ENCODE measurements around the gene RGS16. TPM values are rescaled to one million over a fixed set of nuclear protein-coding genes. Genes with fewer than 3 reads are reported as not detected.
A peak's percentile ranks its signal among the peaks of the same experiment; 100 is the strongest.

The RGS16 gene
- total and polyA plus RNA-seq, 2 donors from 2014 or later, result 4.2 to 7.7 TPM

DNA sequence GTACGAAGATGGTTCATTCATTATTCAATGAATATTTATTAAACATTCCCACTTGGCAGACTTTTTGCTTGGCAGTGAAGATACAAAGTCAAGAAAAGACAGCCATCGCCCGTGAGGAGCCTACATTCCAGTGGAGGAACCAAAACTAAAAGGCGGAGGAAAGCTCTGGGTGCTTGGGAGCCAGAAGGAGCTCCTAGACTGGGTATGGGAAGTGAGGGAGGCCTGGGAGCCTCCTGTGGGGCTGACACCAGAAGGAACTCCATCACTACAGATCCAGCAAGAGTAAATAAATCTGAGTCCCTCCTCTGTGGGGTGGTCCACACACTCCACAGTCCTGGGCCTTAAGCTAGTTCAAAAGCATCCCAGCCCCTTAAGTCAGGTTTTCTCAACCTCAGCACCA is 30.0 kb downstream of the RGS16 start:
- DNase-seq, result no peak
- H3K36me3 ChIP-seq (ENCODE audit: control insufficient read depth in 2 of 3, insufficient read depth in 3 of 3, low read length in 3 of 3), result peaks cover 0 to 10% (median 9%) of the 10 kb centered on the region in 3 donors

DNA sequence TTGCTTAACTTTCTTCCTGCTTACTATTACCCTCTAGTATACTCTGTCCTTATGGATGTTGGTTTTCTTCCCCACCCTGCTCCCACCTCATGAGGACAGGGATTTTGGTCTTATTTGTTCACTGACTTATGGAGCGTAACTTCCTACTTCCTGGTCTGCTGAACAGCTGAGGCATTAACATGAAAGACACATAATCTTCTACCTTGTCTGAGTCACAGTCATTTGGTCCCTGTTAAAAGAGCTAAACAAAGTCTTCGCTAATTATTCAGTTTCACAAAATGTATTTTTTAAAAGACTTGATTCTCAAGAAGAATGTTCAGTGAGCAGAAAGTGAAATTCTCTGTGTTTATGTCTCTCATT is 33.6 kb downstream of the RGS16 start:
- no peak overlapping the region for H3K4me3 ChIP-seq (ENCODE audit: low read length in 3 of 3)
- peaks cover 0 to 3% (median 0%) of the 10 kb centered on the region in 3 donors for H3K4me1 ChIP-seq (ENCODE audit: control insufficient read depth in 2 of 3, insufficient read depth in 2 of 3, low read depth in 1 of 3, low read length in 3 of 3)
- intact Hi-C loops (cut with DNase I), result no loop called here
- DNase-seq (peak in 1 of 5 donors; percentile 16), FAIRE-seq (no peak)
- TF ChIP-seq, protein P1, sequence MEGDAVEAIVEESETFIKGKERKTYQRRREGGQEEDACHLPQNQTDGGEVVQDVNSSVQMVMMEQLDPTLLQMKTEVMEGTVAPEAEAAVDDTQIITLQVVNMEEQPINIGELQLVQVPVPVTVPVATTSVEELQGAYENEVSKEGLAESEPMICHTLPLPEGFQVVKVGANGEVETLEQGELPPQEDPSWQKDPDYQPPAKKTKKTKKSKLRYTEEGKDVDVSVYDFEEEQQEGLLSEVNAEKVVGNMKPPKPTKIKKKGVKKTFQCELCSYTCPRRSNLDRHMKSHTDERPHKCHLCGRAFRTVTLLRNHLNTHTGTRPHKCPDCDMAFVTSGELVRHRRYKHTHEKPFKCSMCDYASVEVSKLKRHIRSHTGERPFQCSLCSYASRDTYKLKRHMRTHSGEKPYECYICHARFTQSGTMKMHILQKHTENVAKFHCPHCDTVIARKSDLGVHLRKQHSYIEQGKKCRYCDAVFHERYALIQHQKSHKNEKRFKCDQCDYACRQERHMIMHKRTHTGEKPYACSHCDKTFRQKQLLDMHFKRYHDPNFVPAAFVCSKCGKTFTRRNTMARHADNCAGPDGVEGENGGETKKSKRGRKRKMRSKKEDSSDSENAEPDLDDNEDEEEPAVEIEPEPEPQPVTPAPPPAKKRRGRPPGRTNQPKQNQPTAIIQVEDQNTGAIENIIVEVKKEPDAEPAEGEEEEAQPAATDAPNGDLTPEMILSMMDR (IDR thresholded peaks at IDR 0.05; ENCODE audit: borderline replicate concordance, extremely low read depth, insufficient read depth), result no peak
- H3K27me3 ChIP-seq (ENCODE audit: control insufficient read depth, insufficient read depth, low read length), result no peaks in the 10 kb centered on the region
- no peak overlapping the region for H3K27ac ChIP-seq (ENCODE audit: low read depth in 2 of 2, low read length in 2 of 2)
- H3K9ac ChIP-seq (ENCODE audit: low read length in 3 of 3), result no peak overlapping the region
- no peaks in the 10 kb centered on the region for H3K9me3 ChIP-seq (ENCODE audit: control insufficient read depth in 2 of 3, insufficient read depth in 1 of 3, low read length in 3 of 3)
- H3K36me3 ChIP-seq (ENCODE audit: control insufficient read depth in 2 of 3, insufficient read depth in 3 of 3, low read length in 3 of 3), result peaks cover 0 to 6% (median 5%) of the 10 kb centered on the region in 3 donors

More for the DNA sequence above, 30.0 kb downstream of the RGS16 start:
- Histone ChIP-seq H3K4me1 (ENCODE audit: control insufficient read depth in 2 of 3, insufficient read depth in 2 of 3, low read depth in 1 of 3, low read length in 3 of 3) (peaks cover 0 to 3% (median 0%) of the 10 kb centered on the region in 3 donors), H3K27me3 (ENCODE audit: control insufficient read depth, insufficient read depth, low read length) (no peaks in the 10 kb centered on the region), H3K9ac (ENCODE audit: low read length in 3 of 3) (no peak overlapping the region), H3K9me3 (ENCODE audit: control insufficient read depth in 2 of 3, insufficient read depth in 1 of 3, low read length in 3 of 3) (no peaks in the 10 kb centered on the region), H3K27ac (ENCODE audit: low read depth in 2 of 2, low read length in 2 of 2) (no peak overlapping the region), H3K4me3 (ENCODE audit: low read length in 3 of 3) (no peak overlapping the region)
- TF ChIP-seq, protein P1 (IDR thresholded peaks at IDR 0.05; ENCODE audit: borderline replicate concordance, extremely low read depth, insufficient read depth), result no peak
- no peak for FAIRE-seq
- intact Hi-C loops (cut with DNase I), result no loop called here

DNA sequence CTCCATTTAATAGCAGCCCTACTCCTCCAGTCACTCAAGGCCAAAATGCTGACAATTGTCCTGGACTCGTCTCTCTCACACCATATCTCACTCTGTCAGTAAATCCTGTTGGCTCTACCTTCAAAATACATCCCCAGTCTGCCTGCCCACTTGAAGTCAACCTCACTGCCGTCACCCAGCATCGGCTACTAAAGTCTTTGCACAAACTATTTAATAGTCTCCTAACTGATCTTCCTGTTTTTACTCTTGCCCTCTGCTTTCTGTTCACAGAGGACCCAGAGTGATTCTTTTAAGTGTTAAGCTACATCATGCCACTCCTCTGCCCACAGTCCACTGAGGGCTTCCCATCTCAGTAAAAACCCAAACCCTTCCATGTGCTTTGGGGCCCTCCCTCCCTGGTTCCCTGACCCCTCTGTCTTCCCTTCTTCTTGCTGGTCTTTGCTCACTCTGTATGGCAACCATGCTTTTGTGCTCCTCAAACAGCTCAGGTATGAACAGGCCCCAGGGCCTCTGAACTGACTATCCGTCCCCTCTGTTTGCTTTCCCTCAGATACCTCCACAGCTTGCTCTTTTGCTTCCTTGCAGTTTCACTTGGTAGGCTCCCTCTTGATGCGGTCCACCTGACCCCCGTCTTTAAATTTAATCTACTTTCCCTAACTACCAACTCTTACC is 34.1 kb downstream of the RGS16 start:
- H3K4me1 ChIP-seq (ENCODE audit: control insufficient read depth in 2 of 3, insufficient read depth in 2 of 3, low read depth in 1 of 3, low read length in 3 of 3), result peaks cover 0 to under 1% (median 0%) of the 10 kb centered on the region in 3 donors
- FAIRE-seq, result no peak
- H3K27ac ChIP-seq (ENCODE audit: low read depth in 2 of 2, low read length in 2 of 2), result no peak overlapping the region
- H3K4me3 ChIP-seq (ENCODE audit: low read length in 3 of 3), result no peak overlapping the region
- H3K9ac ChIP-seq (ENCODE audit: low read length in 3 of 3), result no peak overlapping the region
- no peaks in the 10 kb centered on the region for H3K27me3 ChIP-seq (ENCODE audit: control insufficient read depth, insufficient read depth, low read length)
- no peak for DNase-seq
- H3K36me3 ChIP-seq (ENCODE audit: control insufficient read depth in 2 of 3, insufficient read depth in 3 of 3, low read length in 3 of 3), result peaks cover 0 to 3% (median 0%) of the 10 kb centered on the region in 3 donors
- no peaks in the 10 kb centered on the region for H3K9me3 ChIP-seq (ENCODE audit: control insufficient read depth in 2 of 3, insufficient read depth in 1 of 3, low read length in 3 of 3)
- intact Hi-C loops (cut with DNase I), result no loop called here
- TF ChIP-seq, protein P1 (IDR thresholded peaks at IDR 0.05; ENCODE audit: borderline replicate concordance, extremely low read depth, insufficient read depth), result no peak

All from kidney (tissue), 14 donors.